HG02981 (cell line): Measurements from ENCODE around the gene ORC6.
A peak's percentile ranks its signal among the peaks of the same experiment; 100 is the strongest.
"Not testable (repeated sequence)": the region's sequence is repeated elsewhere in the genome, so short reads cannot be mapped to it uniquely, and the experiment has no call there.

Experiments used
- ATAC-seq: cut with Tn5 transposase; IDR thresholded peaks from one replicate; pipeline ENCODE4 v1.9.1; 2021; ENCODE audit warnings: mild to moderate bottlenecking, moderate library complexity; ENCODE audit not compliant: unreplicated experiment

The ORC6 gene

GRCh38 chr16:46689365-46690280 lies at the start of gene ORC6:
TSS of gene ORC6 (plus strand) at chr16:46689659. CDS start at chr16:46689706, 47 bp downstream.
- peak; percentile 60 for ATAC-seq

GRCh38 chr16:46648656-46649055 lies 40.8 kb upstream of the ORC6 start:
- no peak for ATAC-seq

GRCh38 chr16:46649588-46650253 lies 39.7 kb upstream of the ORC6 start:
- no peak for ATAC-seq

- ATAC-seq: no peak
Observed at GRCh38 chr16:46650254-46650623, 39.2 kb upstream of the ORC6 start.

- ATAC-seq: no peak
Observed at GRCh38 chr16:46651305-46651704, 38.2 kb upstream of the ORC6 start.

- ATAC-seq: peak; percentile 94
Observed at GRCh38 chr16:46658925-46659324, 30.5 kb upstream of the ORC6 start.

GRCh38 chr16:46662123-46662522 lies 27.3 kb upstream of the ORC6 start:
- no peak for ATAC-seq

- peak; percentile 78 for ATAC-seq
Observed at GRCh38 chr16:46673320-46674013, 16.0 kb upstream of the ORC6 start.

GRCh38 chr16:46677943-46678342 lies 11.5 kb upstream of the ORC6 start:
- ATAC-seq: not testable (repeated sequence)

GRCh38 chr16:46681867-46682266 lies 7.6 kb upstream of the ORC6 start:
- ATAC-seq: not testable (repeated sequence)

GRCh38 chr16:46686815-46687473 lies 2.5 kb upstream of the ORC6 start:
- ATAC-seq: no peak

GRCh38 chr16:46687486-46687885 lies 2.0 kb upstream of the ORC6 start:
- ATAC-seq: no peak

GRCh38 chr16:46688101-46688653 lies 1.3 kb upstream of the ORC6 start:
- no peak for ATAC-seq

GRCh38 chr16:46688654-46689364 lies 650 bp upstream of the ORC6 start, which contains the start of gene VPS35:
TSS of gene VPS35 (minus strand) at chr16:46689178. CDS start at chr16:46689133, 45 bp downstream.
- peak; percentile 81 for ATAC-seq

- ATAC-seq: no peak
Observed at GRCh38 chr16:46690281-46691178, 1.1 kb downstream of the ORC6 start.

- ATAC-seq: no peak
Observed at GRCh38 chr16:46691726-46692125, 2.3 kb downstream of the ORC6 start.

GRCh38 chr16:46693598-46693997 lies 4.1 kb downstream of the ORC6 start:
- ATAC-seq: no peak

GRCh38 chr16:46695937-46696336 lies 6.5 kb downstream of the ORC6 start:
- no peak for ATAC-seq

- ATAC-seq: no peak
Observed at GRCh38 chr16:46696957-46697356, 7.5 kb downstream of the ORC6 start.
